ENCODE data around the gene METTL2B.
"Not testable (repeated sequence)": the region's sequence is repeated elsewhere in the genome, so short reads cannot be mapped to it uniquely, and the experiment has no call there.

The METTL2B gene

GRCh38 chr7:128458956-128459355 lies 17.6 kb upstream of the METTL2B start:
- H3K36me3 ChIP-seq (ENCODE audit: control insufficient read depth, insufficient read depth, low read length), result no peaks in the 10 kb centered on the region
- H3K9ac ChIP-seq (ENCODE audit: low read length), result no peak overlapping the region
- H3K27me3 ChIP-seq (ENCODE audit: control insufficient read depth, insufficient read depth, low read length), result no peaks in the 10 kb centered on the region
- H3K4me1 ChIP-seq (ENCODE audit: control insufficient read depth, insufficient read depth, low read length), result peaks cover 31% of the 10 kb centered on the region
- H3K4me3 ChIP-seq (ENCODE audit: low read length), result no peak overlapping the region
- H3K9me3 ChIP-seq (ENCODE audit: control insufficient read depth, low read length), result no peaks in the 10 kb centered on the region

- peaks cover 26% of the 10 kb centered on the region for H3K4me1 ChIP-seq (ENCODE audit: control insufficient read depth, insufficient read depth, low read length)
- H3K9me3 ChIP-seq (ENCODE audit: control insufficient read depth, low read length), result no peaks in the 10 kb centered on the region
- no peaks in the 10 kb centered on the region for H3K27me3 ChIP-seq (ENCODE audit: control insufficient read depth, insufficient read depth, low read length)
- H3K36me3 ChIP-seq (ENCODE audit: control insufficient read depth, insufficient read depth, low read length), result no peaks in the 10 kb centered on the region
- no peak overlapping the region for H3K4me3 ChIP-seq (ENCODE audit: low read length)
- no peak overlapping the region for H3K9ac ChIP-seq (ENCODE audit: low read length)
Measured at GRCh38 chr7:128459394-128459878, 17.1 kb upstream of the METTL2B start.

GRCh38 chr7:128462460-128462859 lies 14.1 kb upstream of the METTL2B start:
- no peaks in the 10 kb centered on the region for H3K36me3 ChIP-seq (ENCODE audit: control insufficient read depth, insufficient read depth, low read length)
- peaks cover 5% of the 10 kb centered on the region for H3K4me1 ChIP-seq (ENCODE audit: control insufficient read depth, insufficient read depth, low read length)
- H3K4me3 ChIP-seq (ENCODE audit: low read length), result no peak overlapping the region
- H3K9me3 ChIP-seq (ENCODE audit: control insufficient read depth, low read length), result no peaks in the 10 kb centered on the region
- no peaks in the 10 kb centered on the region for H3K27me3 ChIP-seq (ENCODE audit: control insufficient read depth, insufficient read depth, low read length)
- no peak overlapping the region for H3K9ac ChIP-seq (ENCODE audit: low read length)

- not testable (repeated sequence) for H3K4me1 ChIP-seq (ENCODE audit: control insufficient read depth, insufficient read depth, low read length)
Measured at GRCh38 chr7:128463345-128463744, 13.2 kb upstream of the METTL2B start.

DNA sequence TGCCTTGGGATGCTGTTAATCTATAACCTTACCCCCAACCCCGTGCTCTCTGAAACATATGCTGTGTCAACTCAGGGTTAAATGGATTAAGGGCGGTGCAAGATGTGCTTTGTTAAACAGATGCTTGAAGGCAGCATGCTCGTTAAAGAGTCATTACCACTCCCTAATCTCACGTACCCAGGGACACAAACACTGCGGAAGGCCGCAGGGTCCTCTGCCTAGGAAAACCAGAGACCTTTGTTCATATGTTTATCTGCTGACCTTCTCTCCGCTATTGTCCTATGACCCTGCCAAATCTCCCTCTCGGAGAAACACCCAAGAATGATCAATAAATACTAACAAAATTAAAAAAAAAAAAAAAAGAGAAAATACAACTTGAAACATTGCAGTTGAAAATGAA lies 12.6 kb upstream of the METTL2B start:
- H3K9ac ChIP-seq (ENCODE audit: low read length); H3K9me3 ChIP-seq (ENCODE audit: control insufficient read depth, low read length); H3K27me3 ChIP-seq (ENCODE audit: control insufficient read depth, insufficient read depth, low read length); H3K4me1 ChIP-seq (ENCODE audit: control insufficient read depth, insufficient read depth, low read length); H3K36me3 ChIP-seq (ENCODE audit: control insufficient read depth, insufficient read depth, low read length); H3K4me3 ChIP-seq (ENCODE audit: low read length): not testable (repeated sequence)

More at GRCh38 chr7:128463345-128463744, 13.2 kb upstream of the METTL2B start:
- H3K4me3 ChIP-seq (ENCODE audit: low read length); H3K9me3 ChIP-seq (ENCODE audit: control insufficient read depth, low read length); H3K9ac ChIP-seq (ENCODE audit: low read length); H3K36me3 ChIP-seq (ENCODE audit: control insufficient read depth, insufficient read depth, low read length); H3K27me3 ChIP-seq (ENCODE audit: control insufficient read depth, insufficient read depth, low read length): not testable (repeated sequence)

- H3K9ac ChIP-seq (ENCODE audit: low read length); H3K9me3 ChIP-seq (ENCODE audit: control insufficient read depth, low read length): not testable (repeated sequence)
Measured at GRCh38 chr7:128466871-128467270, 9.7 kb upstream of the METTL2B start.

DNA sequence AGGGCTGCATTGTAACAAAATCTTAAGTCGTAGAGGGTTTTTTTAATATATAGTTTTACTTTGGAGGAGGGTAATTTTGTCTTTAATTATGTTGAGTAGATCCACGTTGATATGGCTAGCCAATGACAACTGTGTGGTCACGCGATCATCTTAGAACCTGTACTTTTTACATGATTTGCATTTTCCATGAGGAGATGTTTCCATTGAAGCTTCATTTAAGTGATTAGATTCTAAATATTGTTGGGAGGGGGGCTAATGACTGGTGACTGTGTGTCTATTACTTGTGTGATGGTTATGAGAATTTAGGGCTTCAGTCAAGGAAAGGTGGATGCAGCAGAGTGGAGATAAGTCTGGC lies 765 bp downstream of the METTL2B start:
- H3K4me1 ChIP-seq (ENCODE audit: control insufficient read depth, insufficient read depth, low read length); H3K27me3 ChIP-seq (ENCODE audit: control insufficient read depth, insufficient read depth, low read length); H3K9me3 ChIP-seq (ENCODE audit: control insufficient read depth, low read length); H3K36me3 ChIP-seq (ENCODE audit: control insufficient read depth, insufficient read depth, low read length): not testable (repeated sequence)
- peak overlapping the region; percentile 41 for H3K4me3 ChIP-seq (ENCODE audit: low read length)
- H3K9ac ChIP-seq (ENCODE audit: low read length), result peak overlapping the region; percentile 71

More at GRCh38 chr7:128466871-128467270, 9.7 kb upstream of the METTL2B start:
- not testable (repeated sequence) for H3K4me3 ChIP-seq (ENCODE audit: low read length); H3K27me3 ChIP-seq (ENCODE audit: control insufficient read depth, insufficient read depth, low read length); H3K36me3 ChIP-seq (ENCODE audit: control insufficient read depth, insufficient read depth, low read length); H3K4me1 ChIP-seq (ENCODE audit: control insufficient read depth, insufficient read depth, low read length)

DNA sequence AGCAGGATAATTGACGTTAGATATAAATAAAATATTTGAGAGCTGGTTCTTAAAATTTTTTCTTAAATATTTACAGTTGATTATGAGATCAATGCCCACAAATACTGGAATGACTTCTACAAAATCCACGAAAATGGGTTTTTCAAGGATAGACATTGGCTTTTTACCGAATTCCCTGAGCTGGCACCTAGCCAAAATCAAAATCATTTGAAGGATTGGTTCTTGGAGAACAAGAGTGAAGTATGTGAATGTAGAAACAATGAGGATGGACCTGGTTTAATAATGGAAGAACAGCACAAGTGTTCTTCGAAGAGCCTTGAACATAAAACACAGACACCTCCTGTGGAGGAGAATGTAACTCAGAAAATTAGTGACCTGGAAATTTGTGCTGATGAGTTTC lies 2.5 kb downstream of the METTL2B start:
- not testable (repeated sequence) for H3K4me1 ChIP-seq (ENCODE audit: control insufficient read depth, insufficient read depth, low read length); H3K9ac ChIP-seq (ENCODE audit: low read length); H3K36me3 ChIP-seq (ENCODE audit: control insufficient read depth, insufficient read depth, low read length); H3K4me3 ChIP-seq (ENCODE audit: low read length); H3K9me3 ChIP-seq (ENCODE audit: control insufficient read depth, low read length); H3K27me3 ChIP-seq (ENCODE audit: control insufficient read depth, insufficient read depth, low read length)

GRCh38 chr7:128488134-128488533 lies 11.6 kb downstream of the METTL2B start:
- not testable (repeated sequence) for H3K4me3 ChIP-seq (ENCODE audit: low read length); H3K4me1 ChIP-seq (ENCODE audit: control insufficient read depth, insufficient read depth, low read length); H3K9me3 ChIP-seq (ENCODE audit: control insufficient read depth, low read length); H3K9ac ChIP-seq (ENCODE audit: low read length); H3K36me3 ChIP-seq (ENCODE audit: control insufficient read depth, insufficient read depth, low read length); H3K27me3 ChIP-seq (ENCODE audit: control insufficient read depth, insufficient read depth, low read length)

DNA sequence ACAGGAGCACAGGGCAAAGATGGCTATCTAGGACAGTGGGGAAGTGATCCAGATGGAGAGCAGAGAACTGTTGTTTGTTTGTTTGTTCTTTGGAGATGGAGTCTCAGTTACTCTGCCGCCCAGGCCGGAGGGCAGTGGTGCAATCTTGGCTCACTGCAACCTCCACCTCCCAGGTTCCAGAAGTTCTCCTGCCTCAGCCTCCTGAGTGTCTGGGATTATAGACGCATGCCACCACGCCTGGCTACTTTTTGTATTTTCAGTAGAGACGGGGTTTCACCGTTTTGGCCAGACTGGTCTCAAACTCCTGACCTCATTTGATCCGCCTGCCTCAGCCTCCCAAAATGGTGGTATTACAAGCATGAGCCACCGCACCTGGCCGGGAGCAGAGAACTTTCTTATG lies 20.9 kb downstream of the METTL2B start:
- no peak overlapping the region for H3K9ac ChIP-seq (ENCODE audit: low read length)
- no peaks in the 10 kb centered on the region for H3K4me1 ChIP-seq (ENCODE audit: control insufficient read depth, insufficient read depth, low read length)
- peaks cover 3% of the 10 kb centered on the region for H3K36me3 ChIP-seq (ENCODE audit: control insufficient read depth, insufficient read depth, low read length)
- no peak overlapping the region for H3K4me3 ChIP-seq (ENCODE audit: low read length)
- no peaks in the 10 kb centered on the region for H3K9me3 ChIP-seq (ENCODE audit: control insufficient read depth, low read length)
- no peaks in the 10 kb centered on the region for H3K27me3 ChIP-seq (ENCODE audit: control insufficient read depth, insufficient read depth, low read length)

GRCh38 chr7:128505416-128505815 lies 28.9 kb downstream of the METTL2B start:
- H3K36me3 ChIP-seq (ENCODE audit: control insufficient read depth, insufficient read depth, low read length); H3K9ac ChIP-seq (ENCODE audit: low read length); H3K4me3 ChIP-seq (ENCODE audit: low read length); H3K9me3 ChIP-seq (ENCODE audit: control insufficient read depth, low read length); H3K27me3 ChIP-seq (ENCODE audit: control insufficient read depth, insufficient read depth, low read length); H3K4me1 ChIP-seq (ENCODE audit: control insufficient read depth, insufficient read depth, low read length): not testable (repeated sequence)

- H3K9me3 ChIP-seq (ENCODE audit: control insufficient read depth, low read length); H3K36me3 ChIP-seq (ENCODE audit: control insufficient read depth, insufficient read depth, low read length); H3K9ac ChIP-seq (ENCODE audit: low read length); H3K4me1 ChIP-seq (ENCODE audit: control insufficient read depth, insufficient read depth, low read length); H3K27me3 ChIP-seq (ENCODE audit: control insufficient read depth, insufficient read depth, low read length); H3K4me3 ChIP-seq (ENCODE audit: low read length): not testable (repeated sequence)
Measured at GRCh38 chr7:128506819-128507218, 30.3 kb downstream of the METTL2B start.

- not testable (repeated sequence) for H3K9ac ChIP-seq (ENCODE audit: low read length); H3K27me3 ChIP-seq (ENCODE audit: control insufficient read depth, insufficient read depth, low read length); H3K4me1 ChIP-seq (ENCODE audit: control insufficient read depth, insufficient read depth, low read length); H3K4me3 ChIP-seq (ENCODE audit: low read length); H3K36me3 ChIP-seq (ENCODE audit: control insufficient read depth, insufficient read depth, low read length); H3K9me3 ChIP-seq (ENCODE audit: control insufficient read depth, low read length)
Measured at GRCh38 chr7:128507321-128507993, 30.9 kb downstream of the METTL2B start.

Measured in mucosa of stomach (tissue), 1 donor.